GM23338 (cell line): ENCODE measurements around the gene CLEC1B. TPM values are rescaled to one million over a fixed set of nuclear protein-coding genes. Genes with fewer than 3 reads are reported as not detected.

Experiments
- ATAC-seq: fragments of 200-7000 bp; cut with Tn5 transposase; 3 replicates; pipeline ENCODE4 v1.9.1; 2020
- DNase-seq: peaks from one replicate; pipeline ENCODE4 v3.0.0-alpha.2; 2015; ENCODE audit warnings: low spot score
- H2AFZ ChIP-seq: fragments of 200-600 bp; sonication (generic); 2 replicates; pipeline ENCODE4 v1.8.0; 2016; ENCODE audit warnings: antibody characterized with exemption, mild to moderate bottlenecking, moderate library complexity
- H3F3A ChIP-seq: fragments of 200-600 bp; sonication (generic); replicated peaks from 2 replicates; pipeline ENCODE4 v1.8.0; 2017; ENCODE audit warnings: antibody characterized with exemption, mixed run types, low read depth
- H3K27ac ChIP-seq: fragments of 200-600 bp; sonication (generic); 2 replicates; pipeline ENCODE4 v1.6.1; 2016; ENCODE audit warnings: low read depth
- H3K27me3 ChIP-seq: fragments of 200-600 bp; sonication (generic); 2 replicates; pipeline ENCODE4 v1.8.0; 2016; ENCODE audit warnings: mild to moderate bottlenecking, mixed run types, moderate library complexity; ENCODE audit not compliant: insufficient read depth
- H3K36me3 ChIP-seq: fragments of 200-600 bp; sonication (generic); 2 replicates; pipeline ENCODE4 v1.8.0; 2016; ENCODE audit warnings: mild to moderate bottlenecking; ENCODE audit not compliant: insufficient read depth
- H3K4me1 ChIP-seq: fragments of 200-600 bp; sonication (generic); 2 replicates; pipeline ENCODE4 v1.8.0; 2016; ENCODE audit warnings: mild to moderate bottlenecking, moderate library complexity; ENCODE audit not compliant: insufficient read depth
- H3K4me2 ChIP-seq: fragments of 200-600 bp; sonication (generic); 2 replicates; pipeline ENCODE4 v1.7.1; 2017; ENCODE audit warnings: mixed run types
- H3K4me3 ChIP-seq: fragments of 200-600 bp; sonication (generic); 2 replicates; pipeline ENCODE4 v1.6.1; 2016; ENCODE audit warnings: mixed run types
- H3K79me2 ChIP-seq: fragments of 200-600 bp; sonication (generic); replicated peaks from 2 replicates; pipeline ENCODE4 v1.8.0; 2017; ENCODE audit warnings: mild to moderate bottlenecking; ENCODE audit not compliant: insufficient read depth
- H3K9me2 ChIP-seq: fragments of 200-600 bp; sonication (generic); 2 replicates; pipeline ENCODE4 v1.8.0; 2017; ENCODE audit not compliant: insufficient read depth
- H4K20me1 ChIP-seq: fragments of 200-600 bp; sonication (generic); replicated peaks from 2 replicates; pipeline ENCODE4 v1.8.0; 2017; ENCODE audit warnings: mild to moderate bottlenecking; ENCODE audit not compliant: insufficient read depth
- H3K27ac Mint-ChIP-seq: 2 replicates; pipeline ENCODE4 v1.8.0; 2020; ENCODE audit warnings: inconsistent platforms, mild to moderate bottlenecking, moderate library complexity, mixed read lengths
- H3K27me3 Mint-ChIP-seq: 3 replicates; pipeline ENCODE4 v1.8.0; 2022; ENCODE audit warnings: low read depth, mild to moderate bottlenecking, moderate library complexity, mixed read lengths, inconsistent platforms; ENCODE audit not compliant: insufficient read depth, poor library complexity
- H3K36me3 Mint-ChIP-seq: 3 replicates; pipeline ENCODE4 v1.8.0; 2021; ENCODE audit warnings: low read depth, mild to moderate bottlenecking, inconsistent platforms, moderate library complexity, mixed read lengths
- H3K4me1 Mint-ChIP-seq: 3 replicates; pipeline ENCODE4 v1.8.0; 2020; ENCODE audit warnings: mild to moderate bottlenecking, inconsistent platforms, mixed read lengths
- H3K4me3 Mint-ChIP-seq: 3 replicates; pipeline ENCODE4 v1.8.0; 2021; ENCODE audit warnings: moderate library complexity, mild to moderate bottlenecking, inconsistent platforms, mixed read lengths
- H3K9me3 Mint-ChIP-seq: 3 replicates; pipeline ENCODE4 v1.8.0; 2020; ENCODE audit warnings: moderate library complexity, mild to moderate bottlenecking, inconsistent platforms, mixed read lengths
- CREB1 ChIP-seq: fragments of 250-450 bp; sonication (Bioruptor Pico); IDR thresholded peaks from 2 replicates; pipeline ENCODE4 v1.5.0; 2020; ENCODE audit warnings: low read depth, mild to moderate bottlenecking, moderate library complexity
- EZH2 ChIP-seq: fragments of 200-600 bp; sonication (generic); IDR thresholded peaks from one replicate; pipeline ENCODE4 v1.8.0; 2017; ENCODE audit warnings: antibody characterized with exemption, mild to moderate bottlenecking, low read depth; ENCODE audit not compliant: unreplicated experiment
- EZH2phosphoT487 ChIP-seq: fragments of 200-600 bp; sonication (generic); IDR thresholded peaks from one replicate; pipeline ENCODE4 v1.8.1; 2018; ENCODE audit warnings: antibody characterized with exemption; ENCODE audit not compliant: unreplicated experiment
- JUNB ChIP-seq: IDR thresholded peaks from one replicate; pipeline ENCODE4 v1.6.1; 2016; ENCODE audit warnings: antibody characterized with exemption; ENCODE audit not compliant: unreplicated experiment
- NANOG ChIP-seq: IDR thresholded peaks from 2 replicates; pipeline ENCODE4 v1.6.1; 2016; ENCODE audit warnings: antibody characterized with exemption, borderline replicate concordance
- POLR2AphosphoS5 ChIP-seq: IDR thresholded peaks from 2 replicates; pipeline ENCODE4 v1.6.1; 2016; ENCODE audit warnings: antibody characterized with exemption, low read depth
- STAT1 ChIP-seq: IDR thresholded peaks from one replicate; pipeline ENCODE4 v1.6.1; 2016; ENCODE audit warnings: antibody characterized with exemption; ENCODE audit not compliant: unreplicated experiment
- ZNF114 ChIP-seq: fragments of 250-450 bp; sonication (Bioruptor Pico); IDR thresholded peaks from 2 replicates; pipeline ENCODE4 v1.5.0; 2020; ENCODE audit warnings: mild to moderate bottlenecking, moderate library complexity
- ZNF331 ChIP-seq: fragments of 250-450 bp; sonication (Bioruptor Pico); IDR thresholded peaks from 2 replicates; pipeline ENCODE4 v1.5.0; 2020; ENCODE audit warnings: low read depth, mild to moderate bottlenecking, moderate library complexity
- polyA plus RNA-seq: library from polyadenylated mRNA; unstranded; fragments of >200 nt; fragmentation: Nextera tagmentation; extraction: Ambion mirVana; gene quantifications from 2 replicates; pipeline ENCODE4 v1.2.1, GENCODE V29; 2016
- total RNA-seq: library from RNA; depleted of rRNA; stranded (reverse); fragments of >200 nt; shearing (Covaris generic); gene quantifications from 2 replicates; pipeline ENCODE4 v1.2.3, GENCODE V29; 2014
- TF ChIP-seq, protein P1 (sequence below): IDR thresholded peaks from 2 replicates; pipeline ENCODE4 v1.6.1; 2016; ENCODE audit warnings: antibody characterized with exemption
- TF ChIP-seq, protein P2 (sequence below): IDR thresholded peaks from one replicate; pipeline ENCODE4 v1.6.1; 2018; ENCODE audit warnings: antibody characterized with exemption; ENCODE audit not compliant: unreplicated experiment

Gene CLEC1B
- total and polyA plus RNA-seq, 2 experiments from 2014 or later, result not detected

DNA sequence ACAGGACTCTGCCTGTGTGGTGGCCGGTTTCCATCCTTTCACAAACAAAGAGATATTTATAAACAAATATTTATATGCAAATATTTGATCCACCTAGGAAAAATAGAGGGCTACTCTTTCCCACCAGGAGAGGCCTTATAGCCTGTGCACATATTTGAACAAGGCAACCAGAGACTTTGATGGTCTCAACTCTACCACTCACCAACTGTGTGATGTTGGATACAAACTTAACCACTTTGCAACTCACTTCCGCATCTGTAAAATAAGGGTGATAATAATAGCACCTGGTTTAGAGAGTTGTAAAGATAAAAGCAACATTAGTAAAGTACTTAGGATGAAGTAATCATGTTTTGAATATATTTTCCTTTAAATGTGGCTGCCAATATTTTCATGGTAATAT, 29.2 kb downstream of the CLEC1B start:
- H3K4me3 ChIP-seq, result no peak overlapping the region
- TF ChIP-seq, protein P1, sequence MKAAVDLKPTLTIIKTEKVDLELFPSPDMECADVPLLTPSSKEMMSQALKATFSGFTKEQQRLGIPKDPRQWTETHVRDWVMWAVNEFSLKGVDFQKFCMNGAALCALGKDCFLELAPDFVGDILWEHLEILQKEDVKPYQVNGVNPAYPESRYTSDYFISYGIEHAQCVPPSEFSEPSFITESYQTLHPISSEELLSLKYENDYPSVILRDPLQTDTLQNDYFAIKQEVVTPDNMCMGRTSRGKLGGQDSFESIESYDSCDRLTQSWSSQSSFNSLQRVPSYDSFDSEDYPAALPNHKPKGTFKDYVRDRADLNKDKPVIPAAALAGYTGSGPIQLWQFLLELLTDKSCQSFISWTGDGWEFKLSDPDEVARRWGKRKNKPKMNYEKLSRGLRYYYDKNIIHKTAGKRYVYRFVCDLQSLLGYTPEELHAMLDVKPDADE, result no peak
- TF ChIP-seq EZH2phosphoT487, result no peak
- TF ChIP-seq JUNB, result no peak
- no peak for TF ChIP-seq CREB1 (CRISPR knock-in tag)
- no peak for TF ChIP-seq ZNF114 (CRISPR knock-in tag)
- no peak for TF ChIP-seq NANOG
- no peak for TF ChIP-seq STAT1
- TF ChIP-seq, protein P2, sequence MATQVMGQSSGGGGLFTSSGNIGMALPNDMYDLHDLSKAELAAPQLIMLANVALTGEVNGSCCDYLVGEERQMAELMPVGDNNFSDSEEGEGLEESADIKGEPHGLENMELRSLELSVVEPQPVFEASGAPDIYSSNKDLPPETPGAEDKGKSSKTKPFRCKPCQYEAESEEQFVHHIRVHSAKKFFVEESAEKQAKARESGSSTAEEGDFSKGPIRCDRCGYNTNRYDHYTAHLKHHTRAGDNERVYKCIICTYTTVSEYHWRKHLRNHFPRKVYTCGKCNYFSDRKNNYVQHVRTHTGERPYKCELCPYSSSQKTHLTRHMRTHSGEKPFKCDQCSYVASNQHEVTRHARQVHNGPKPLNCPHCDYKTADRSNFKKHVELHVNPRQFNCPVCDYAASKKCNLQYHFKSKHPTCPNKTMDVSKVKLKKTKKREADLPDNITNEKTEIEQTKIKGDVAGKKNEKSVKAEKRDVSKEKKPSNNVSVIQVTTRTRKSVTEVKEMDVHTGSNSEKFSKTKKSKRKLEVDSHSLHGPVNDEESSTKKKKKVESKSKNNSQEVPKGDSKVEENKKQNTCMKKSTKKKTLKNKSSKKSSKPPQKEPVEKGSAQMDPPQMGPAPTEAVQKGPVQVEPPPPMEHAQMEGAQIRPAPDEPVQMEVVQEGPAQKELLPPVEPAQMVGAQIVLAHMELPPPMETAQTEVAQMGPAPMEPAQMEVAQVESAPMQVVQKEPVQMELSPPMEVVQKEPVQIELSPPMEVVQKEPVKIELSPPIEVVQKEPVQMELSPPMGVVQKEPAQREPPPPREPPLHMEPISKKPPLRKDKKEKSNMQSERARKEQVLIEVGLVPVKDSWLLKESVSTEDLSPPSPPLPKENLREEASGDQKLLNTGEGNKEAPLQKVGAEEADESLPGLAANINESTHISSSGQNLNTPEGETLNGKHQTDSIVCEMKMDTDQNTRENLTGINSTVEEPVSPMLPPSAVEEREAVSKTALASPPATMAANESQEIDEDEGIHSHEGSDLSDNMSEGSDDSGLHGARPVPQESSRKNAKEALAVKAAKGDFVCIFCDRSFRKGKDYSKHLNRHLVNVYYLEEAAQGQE, result no peak
- no peak for TF ChIP-seq EZH2
- TF ChIP-seq POLR2AphosphoS5, result no peak
- H3K9me2 ChIP-seq, result no peaks in the 10 kb centered on the region
- H3K36me3 ChIP-seq, result no peaks in the 10 kb centered on the region
- no peak overlapping the region for H3K27ac ChIP-seq
- no peak for ATAC-seq
- no peaks in the 10 kb centered on the region for H3K79me2 ChIP-seq
- no peaks in the 10 kb centered on the region for H3F3A ChIP-seq
- Mint-ChIP-seq H3K4me1 (no peaks in the 10 kb centered on the region; the same call in 2 of the 3 replicates), H3K4me3 (no peak overlapping the region), H3K27ac (no peak overlapping the region), H3K9me3 (peaks cover 14% of the 10 kb centered on the region; the same call in 2 of the 3 replicates), H3K36me3 (peaks cover 7% of the 10 kb centered on the region; the same call in 2 of the 3 replicates), H3K27me3 (peaks cover 3% of the 10 kb centered on the region)
- H3K4me2 ChIP-seq, result no peak overlapping the region
- H3K4me1 ChIP-seq, result no peaks in the 10 kb centered on the region; the same call in 1 of the 2 replicates
- H4K20me1 ChIP-seq, result no peaks in the 10 kb centered on the region
- no peak overlapping the region for H2AFZ ChIP-seq
- no peak for DNase-seq
- H3K27me3 ChIP-seq, result no peaks in the 10 kb centered on the region

DNA sequence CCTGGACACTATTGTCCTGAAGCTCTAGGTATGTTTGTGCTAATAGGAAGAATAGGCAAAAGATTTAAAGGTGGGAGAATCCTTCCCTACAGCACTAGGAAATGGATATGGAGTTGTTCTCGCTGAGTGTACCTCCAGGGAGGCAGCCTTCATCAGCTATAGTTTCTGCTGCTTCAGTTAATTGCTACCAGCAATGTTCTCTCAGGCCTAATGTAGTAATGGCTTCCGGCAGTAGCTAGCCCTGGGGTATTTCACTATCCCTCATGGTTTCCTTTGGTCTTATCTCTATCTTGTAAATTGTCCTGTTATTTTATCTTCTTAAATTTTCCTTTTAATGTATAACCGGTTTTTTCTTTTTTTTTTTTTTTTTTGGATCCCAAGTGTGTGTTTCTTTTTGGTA, 37.0 kb downstream of the CLEC1B start:
- Histone ChIP-seq H4K20me1 (no peaks in the 10 kb centered on the region), H3K4me3 (no peak overlapping the region), H3K27me3 (no peaks in the 10 kb centered on the region), H3K4me1 (peaks cover 7% of the 10 kb centered on the region), H2AFZ (no peak overlapping the region), H3K79me2 (no peaks in the 10 kb centered on the region), H3K27ac (no peak overlapping the region), H3K9me2 (0 out of 2 replicates have a peak, but pooled peaks cover 4% of the 10 kb centered on the region), H3K36me3 (no peaks in the 10 kb centered on the region), H3F3A (no peaks in the 10 kb centered on the region), H3K4me2 (no peak overlapping the region)
- ATAC-seq (no peak), DNase-seq (no peak)
- Mint-ChIP-seq H3K36me3 (peaks cover 1% of the 10 kb centered on the region; the same call in 2 of the 3 replicates), H3K27ac (no peak overlapping the region), H3K27me3 (peaks cover 2% of the 10 kb centered on the region), H3K4me1 (peaks cover 15% of the 10 kb centered on the region), H3K4me3 (no peak overlapping the region), H3K9me3 (peaks cover 7% of the 10 kb centered on the region; the same call in 2 of the 3 replicates)
- TF ChIP-seq CREB1 (CRISPR knock-in tag), result no peak
- no peak for TF ChIP-seq EZH2
- TF ChIP-seq JUNB, result no peak
- TF ChIP-seq ZNF331, result no peak
- TF ChIP-seq ZNF114 (CRISPR knock-in tag), result no peak
